SW480 (cell line): ENCODE data around the gene RAB32.
"Not testable (repeated sequence)": the region's sequence is repeated elsewhere in the genome, so short reads cannot be mapped to it uniquely, and the experiment has no call there.

Source experiments
- DNase-seq: peaks from one replicate; pipeline ENCODE4 v3.0.0-alpha.2; 2016; ENCODE audit warnings: low spot score

The RAB32 gene

DNA sequence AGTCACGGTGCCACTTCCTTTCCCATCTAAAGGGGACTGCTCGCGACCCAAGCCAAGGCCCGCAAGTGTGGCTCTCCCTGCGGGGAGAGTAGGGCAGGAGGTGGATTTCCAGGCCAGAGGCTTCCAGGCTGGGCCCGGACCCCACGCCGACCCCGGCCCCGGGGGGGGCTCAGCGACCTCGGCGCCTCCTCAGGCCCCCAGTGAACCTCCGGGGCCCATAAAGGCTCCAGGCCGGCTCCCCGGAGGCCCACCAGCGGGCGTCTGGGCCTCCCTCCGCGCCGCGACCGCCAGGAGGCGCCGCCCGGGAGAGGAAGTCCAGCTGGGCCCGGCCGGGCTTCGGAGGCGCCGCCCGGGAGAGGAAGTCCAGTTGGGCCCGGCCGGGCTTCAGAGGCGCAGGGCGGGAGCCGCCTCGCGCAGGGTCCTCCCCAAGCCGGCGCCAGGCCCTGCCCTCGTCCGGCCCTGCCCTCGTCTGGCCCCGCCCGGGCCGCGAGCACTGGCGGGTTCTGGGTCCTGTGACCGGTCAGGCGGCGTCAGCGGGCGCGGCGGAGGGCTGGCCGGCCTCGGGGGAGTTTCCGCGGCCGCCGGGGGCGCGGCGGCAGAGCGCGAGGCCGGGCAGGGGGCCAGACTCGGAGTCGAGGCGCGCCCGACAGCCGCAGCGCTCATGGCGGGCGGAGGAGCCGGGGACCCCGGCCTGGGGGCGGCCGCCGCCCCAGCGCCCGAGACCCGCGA, at the start of gene RAB32:
TSS of gene RAB32 (plus strand) at position 623 of the 729 bp plus-strand sequence. CDS start at position 662, 39 bp downstream.
- peak; percentile 78 for DNase-seq

DNA sequence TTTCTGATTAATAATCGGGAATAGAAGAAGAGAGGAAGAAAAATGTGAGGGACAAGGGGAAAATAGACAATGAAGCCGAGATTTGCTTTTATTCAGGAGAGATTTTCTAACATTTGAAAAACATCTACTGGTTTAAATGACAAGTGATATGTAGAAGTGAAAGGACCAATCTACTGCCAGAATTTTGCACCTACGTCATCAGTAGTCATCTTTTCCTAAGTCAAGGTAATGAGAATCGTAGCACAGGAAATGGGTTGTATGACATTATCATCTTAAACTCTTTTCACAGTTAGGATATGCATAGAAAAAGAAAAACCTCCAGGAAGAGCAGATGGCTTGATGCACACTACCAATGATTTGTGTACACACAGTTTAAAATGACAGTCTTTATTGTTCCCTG, 45.3 kb upstream of the RAB32 start:
- DNase-seq, result no peak

DNA sequence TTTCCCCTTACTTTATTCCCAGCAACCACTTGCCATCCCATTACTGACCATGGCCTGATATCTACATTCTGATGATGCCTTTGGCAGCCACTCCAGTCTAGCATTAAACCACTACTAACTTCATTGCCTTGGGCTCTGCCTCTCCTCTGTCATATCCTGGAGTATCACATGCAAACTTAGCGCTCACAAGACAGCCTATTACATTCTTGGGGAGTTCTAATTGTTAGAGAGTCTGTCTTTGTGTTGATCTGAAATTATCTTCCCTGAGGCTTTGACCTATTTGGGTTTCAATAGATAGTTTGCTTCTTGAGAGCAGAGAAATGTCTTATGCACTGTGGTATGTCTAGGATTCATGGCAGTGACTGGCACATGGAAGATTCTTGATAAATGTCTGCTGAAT, 40.5 kb upstream of the RAB32 start:
- no peak for DNase-seq

DNA sequence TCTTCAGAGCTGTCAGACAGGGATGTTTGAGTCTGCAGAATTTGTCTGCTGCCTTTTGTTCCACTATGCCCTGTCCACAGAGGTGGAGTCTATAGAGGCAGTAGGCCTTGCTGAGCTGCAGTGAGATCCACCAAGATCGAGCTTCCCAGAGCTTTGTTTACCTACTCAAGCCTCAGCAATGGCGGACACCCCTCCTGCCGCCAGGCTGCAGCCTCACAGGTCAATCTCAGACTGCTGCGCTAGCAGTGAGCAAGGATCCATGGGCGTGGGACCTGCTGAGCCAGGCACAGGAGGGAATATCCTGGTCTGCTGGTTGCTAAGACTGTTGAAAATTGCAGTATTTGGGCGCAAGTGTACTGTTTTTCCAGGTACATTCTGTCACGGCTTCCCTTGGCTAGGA, 28.4 kb upstream of the RAB32 start:
- DNase-seq, result no peak

DNA sequence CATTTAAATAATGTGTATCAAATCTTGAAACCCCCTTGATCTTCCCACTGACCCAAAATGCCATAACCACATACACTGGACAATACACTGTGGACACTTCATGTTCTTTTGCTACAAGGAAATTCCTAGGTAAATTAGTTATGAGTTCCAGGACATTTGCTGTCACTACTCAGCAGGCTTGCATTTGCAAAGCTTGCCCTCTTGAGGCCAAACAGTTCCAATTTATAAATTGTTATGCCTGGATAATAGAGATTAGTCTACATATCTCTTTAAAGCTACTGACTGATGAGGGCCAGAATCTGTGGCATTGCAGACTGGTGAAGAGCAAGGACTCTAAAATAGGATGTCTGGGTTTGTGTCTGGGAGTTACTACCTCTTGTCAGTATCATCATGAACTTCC, 17.4 kb upstream of the RAB32 start:
- no peak for DNase-seq

DNA sequence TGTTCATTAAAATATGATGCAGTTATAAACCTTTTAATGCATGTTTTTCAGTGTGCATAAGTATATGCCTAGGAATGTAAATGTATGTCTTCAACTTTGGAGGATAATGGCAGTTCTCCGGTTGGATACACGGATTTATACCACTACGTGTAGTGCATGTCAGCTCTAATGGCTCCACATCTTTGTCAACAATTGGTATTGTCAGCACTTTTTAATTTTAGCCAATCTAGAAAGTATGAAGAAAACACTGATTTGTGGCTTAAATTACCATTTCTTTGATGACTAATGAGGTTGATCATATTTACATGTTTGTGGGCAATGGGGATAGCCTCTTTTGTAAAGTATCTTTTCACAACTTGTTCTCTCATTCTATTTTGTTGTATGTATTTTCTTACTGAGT, 10.9 kb upstream of the RAB32 start:
- DNase-seq, result no peak

DNA sequence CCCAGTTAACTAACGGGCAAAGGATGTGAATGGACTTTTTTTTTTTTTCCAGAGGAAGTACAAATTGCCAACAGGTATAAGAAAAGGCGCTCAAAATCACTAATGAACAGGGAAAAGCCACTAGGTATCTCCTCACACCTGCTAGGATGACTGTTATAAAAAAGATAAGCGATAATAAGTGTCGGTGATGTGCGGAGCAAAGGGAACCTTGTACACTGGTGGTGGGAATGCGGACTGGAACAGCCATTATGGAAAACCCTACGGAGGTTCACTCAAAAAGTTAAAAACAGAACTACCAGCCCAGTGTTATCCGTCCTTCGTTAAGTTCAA, 787 bp upstream of the RAB32 start:
- DNase-seq, result no peak

DNA sequence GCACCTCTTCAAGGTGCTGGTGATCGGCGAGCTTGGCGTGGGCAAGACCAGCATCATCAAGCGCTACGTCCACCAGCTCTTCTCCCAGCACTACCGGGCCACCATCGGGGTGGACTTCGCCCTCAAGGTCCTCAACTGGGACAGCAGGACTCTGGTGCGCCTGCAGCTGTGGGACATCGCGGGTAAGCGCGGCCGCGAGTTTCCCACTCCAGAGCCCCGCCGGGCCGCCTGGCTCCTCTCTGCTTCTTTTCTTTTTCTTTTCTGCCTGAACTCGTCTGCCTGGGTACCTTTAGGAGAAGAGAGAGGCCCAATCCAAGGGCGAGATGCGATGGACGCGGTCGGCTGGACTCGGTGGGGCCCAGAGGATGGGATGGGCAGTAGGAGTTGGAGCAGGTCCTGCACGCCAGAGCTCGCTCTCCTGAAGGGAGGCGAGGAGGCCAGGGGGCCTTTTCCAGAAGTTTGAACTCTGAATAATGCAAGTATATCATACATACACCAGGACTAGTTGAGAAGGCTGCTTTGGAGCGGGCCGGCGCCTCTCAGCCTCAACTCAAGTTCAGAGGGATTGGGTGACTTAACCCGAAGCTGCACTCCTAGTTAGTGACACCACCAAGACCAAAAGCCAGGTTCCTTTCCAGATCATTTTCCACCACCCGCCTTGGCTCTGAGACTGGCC, 445 bp downstream of the RAB32 start:
- DNase-seq, result peak; percentile 43

DNA sequence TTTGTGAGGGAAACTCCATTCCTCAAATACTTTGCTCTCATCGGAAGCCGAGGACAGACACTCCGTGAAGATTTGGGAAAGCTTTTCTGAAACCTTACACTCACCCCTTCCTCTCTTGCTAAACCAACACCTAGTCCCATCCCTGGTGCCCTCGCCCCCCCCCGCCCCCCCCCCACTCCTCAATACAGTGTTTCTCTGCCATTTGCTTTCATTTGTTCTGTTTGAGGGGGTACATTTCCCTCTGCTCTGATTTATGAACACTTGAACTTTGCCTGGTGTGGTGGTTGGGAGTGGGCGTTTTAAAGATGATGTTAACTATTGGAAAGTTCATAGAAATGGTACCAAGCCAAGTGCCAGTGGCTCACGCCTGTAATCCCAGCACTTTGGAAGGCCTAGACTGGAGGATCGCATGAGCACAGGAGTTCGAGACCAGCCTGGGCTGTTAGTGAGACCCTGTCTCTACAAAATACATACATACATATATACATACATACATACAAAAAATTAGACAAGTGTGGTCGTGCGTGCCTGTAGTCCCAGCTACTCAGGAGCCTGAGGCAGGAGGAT, 1.1 kb downstream of the RAB32 start:
- DNase-seq, result no peak

DNA sequence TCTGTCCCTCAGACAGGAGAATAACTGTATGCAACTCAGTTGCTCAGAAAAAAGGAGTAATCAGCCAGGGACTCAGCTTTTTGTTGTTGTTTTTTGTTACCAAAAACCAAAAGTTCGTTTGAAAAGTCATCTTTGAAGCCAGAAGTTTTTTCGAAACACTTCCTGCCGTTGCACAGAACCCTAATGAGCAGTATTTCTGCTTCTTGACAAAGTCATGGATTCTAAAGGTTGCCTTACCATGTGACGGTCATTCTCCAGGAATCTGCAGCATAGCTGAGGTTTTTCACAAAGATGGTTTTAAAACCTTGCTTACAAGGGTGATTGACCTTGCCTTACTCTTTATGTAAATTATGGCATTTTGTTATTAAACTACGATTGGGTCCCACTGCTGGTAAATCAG, 1.9 kb downstream of the RAB32 start:
- no peak for DNase-seq

DNA sequence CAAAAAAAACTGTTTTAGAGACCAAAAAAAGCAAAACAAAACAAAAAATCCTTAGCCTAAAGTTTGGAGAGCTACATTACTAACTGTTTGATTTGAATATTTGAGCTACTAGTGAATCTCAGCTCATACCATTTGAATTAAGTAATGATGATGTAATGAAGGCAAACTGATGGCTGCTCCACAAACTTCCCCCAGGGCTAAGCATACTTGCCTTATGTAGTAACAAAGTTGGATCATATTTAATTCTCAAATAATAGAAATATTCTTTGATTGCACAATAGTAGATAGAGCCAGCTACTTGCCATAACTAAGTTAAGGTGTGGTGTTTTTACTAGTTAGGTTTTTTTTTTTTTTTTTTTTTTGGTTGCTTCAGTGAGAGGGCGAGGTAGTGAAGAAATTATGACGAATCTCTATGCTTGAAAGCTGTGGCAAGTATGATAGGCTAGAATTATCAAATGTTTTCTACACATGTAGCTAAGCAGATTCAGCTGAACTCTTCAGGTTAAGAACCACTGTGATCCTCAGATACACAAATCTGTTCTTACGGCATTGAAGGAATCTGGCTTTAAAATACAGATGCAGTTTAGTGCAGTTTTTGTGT, 2.9 kb downstream of the RAB32 start:
- DNase-seq, result peak; percentile 1

DNA sequence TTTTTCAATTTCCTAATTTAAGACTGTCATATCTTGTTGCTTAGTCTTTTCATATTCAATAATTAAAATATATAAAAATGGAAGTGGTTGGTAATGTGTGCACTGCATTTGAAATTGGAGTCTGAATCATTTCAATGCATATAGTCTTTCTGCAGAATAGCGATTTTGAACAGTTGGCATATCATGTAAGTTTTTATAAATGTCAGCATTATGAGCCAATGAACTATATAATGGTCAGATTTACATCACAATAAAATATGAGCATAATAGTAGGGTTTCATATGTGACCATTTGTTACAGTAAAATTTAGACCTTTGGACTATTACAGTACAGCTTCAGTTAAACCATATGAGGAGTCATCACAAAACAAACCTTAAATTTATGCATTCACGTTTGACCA, 4.3 kb downstream of the RAB32 start:
- DNase-seq, result no peak

DNA sequence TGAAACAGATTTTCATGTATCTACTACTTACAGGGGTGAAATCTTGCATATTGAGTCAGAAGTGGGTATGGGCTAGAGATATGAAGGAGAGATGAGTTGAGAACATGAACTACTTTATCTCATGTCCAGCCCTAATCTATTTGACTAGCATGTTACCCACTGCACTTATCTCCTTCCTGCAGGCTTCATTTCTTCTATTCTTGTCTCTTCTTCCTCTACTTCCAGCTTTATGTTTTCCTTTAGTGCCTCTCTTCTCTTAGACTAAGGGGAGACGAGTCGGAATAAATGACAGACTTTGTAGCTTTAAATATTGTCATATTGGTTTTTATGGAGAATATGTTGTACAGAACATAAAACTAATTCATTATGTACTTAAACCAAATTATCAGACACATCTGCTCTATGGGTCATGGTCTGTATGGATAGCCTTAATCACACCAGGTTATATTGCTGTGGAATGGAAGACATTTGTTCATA, 5.3 kb downstream of the RAB32 start:
- DNase-seq, result no peak

DNA sequence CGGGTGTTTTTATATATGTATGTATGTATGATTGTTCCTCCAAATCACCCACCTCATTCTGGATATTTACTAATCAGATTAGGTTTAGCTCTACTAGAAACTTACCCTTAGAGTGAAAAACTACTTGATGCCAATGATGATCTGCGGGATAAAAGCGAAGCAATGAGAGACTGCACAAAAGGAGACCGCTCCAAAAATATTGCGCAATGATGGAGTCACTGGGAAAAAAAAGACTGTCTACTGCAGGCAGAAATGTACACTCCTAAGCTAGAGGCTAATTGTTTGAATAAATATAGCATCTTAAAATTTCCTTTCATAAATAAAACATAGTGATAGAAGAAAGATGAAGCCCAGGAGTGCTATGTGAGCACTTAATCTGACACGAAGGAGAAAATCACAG, 7.3 kb downstream of the RAB32 start:
- no peak for DNase-seq

DNA sequence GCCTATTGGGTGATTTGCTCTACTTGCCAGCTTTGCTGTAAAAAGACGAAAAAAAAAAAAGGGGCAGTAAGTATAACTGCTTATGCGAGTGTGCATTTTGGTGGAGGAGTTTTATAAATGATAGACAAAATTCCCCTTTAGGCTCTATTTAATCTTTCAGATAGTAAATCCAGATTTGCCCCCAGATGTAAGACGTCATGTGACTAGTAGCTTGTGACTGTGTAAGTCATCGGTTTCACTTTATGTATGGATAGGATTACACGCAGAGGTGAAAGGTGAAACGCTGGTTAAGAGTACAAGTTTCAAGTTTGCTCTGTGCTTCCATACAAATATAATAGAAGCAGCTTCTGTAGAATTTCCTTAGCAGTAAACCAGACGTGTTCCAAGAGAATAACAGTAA, 7.9 kb downstream of the RAB32 start:
- no peak for DNase-seq

DNA sequence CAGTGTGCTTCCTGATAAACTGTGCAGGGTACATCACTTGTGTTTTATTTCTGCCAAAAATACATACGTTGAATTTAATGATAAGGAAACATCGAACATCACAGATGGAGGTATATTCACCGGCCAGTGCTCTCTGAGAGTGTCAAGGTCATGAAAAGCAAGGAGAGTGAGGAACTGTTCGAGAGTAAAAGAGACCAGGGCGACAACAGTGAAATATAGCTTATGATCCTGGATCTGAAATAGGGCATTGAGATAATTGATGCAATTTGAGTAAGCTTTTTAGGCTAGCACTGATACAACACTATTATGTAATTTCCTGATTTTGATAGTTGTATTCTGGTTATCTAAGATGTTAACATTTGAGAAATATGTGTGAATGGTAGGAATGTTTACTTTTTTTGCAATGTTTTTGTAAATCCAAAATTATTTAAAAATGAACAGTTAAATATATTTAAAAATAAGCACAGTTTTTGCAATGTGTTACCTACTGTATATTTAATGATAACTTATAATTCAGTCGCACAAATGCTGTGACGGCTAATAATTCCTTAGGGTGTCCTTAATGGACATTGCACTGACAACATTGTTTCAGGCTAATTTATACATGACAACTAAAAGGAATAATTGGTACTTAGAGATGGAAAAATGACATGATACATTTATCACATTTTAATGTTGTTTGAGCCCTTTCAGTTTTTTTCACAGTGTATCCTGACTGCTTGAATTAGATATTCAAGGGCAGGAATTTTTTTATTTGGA, 9.9 kb downstream of the RAB32 start:
- no peak for DNase-seq

DNA sequence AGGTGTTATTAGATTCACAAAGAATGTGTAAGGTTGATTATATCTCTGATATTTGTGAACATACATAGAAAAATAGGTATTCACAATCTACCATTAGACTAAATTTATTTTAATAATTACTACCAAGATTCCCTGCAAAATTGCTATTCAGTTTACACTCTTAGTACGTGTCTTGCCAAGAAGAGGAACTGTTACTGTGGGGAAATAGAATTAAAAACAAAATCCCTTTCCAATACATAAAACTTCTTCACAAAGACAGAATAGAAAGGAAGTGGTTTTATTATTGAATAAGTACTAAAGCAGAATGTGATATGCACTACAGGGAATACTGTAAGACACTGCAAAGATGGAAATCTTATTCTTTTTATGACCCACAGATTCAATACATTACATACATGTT, 17.0 kb downstream of the RAB32 start:
- DNase-seq, result no peak

DNA sequence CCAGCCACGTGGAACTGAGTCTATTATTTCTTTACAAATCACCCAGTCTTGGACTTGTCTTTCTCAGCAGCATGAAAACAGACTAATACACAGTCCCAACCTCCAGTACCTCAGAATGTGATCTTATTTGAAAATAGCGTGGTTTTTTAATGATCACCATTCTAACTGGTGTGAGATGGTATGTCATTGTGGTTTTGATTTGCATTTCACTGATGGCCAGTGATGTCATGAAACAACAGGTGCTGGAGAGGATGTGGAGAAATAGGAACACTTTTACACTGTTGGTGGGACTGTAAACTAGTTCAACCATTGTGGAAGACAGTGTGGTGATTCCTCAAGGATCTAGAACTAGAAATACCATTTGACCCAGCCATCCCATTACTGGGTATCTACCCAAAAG, 23.0 kb downstream of the RAB32 start:
- DNase-seq, result not testable (repeated sequence)

DNA sequence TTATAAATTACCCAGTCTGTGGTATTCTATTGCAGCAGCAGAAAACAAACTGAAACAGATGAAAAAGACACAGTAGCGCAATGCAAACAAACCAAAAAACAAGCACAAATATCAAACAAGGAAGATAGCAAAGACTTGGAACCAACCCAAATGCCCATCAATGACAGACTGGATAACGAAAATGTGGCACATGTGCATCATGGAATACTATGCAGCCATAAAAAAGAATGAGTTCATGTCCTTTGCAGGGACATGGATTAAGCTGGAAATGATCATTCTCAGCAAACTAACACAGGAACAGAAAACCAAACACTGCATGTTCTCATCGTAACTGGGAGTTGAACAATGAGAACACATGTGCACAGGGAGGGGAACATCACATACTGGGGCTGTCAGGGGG, 25.0 kb downstream of the RAB32 start:
- DNase-seq, result not testable (repeated sequence)

DNA sequence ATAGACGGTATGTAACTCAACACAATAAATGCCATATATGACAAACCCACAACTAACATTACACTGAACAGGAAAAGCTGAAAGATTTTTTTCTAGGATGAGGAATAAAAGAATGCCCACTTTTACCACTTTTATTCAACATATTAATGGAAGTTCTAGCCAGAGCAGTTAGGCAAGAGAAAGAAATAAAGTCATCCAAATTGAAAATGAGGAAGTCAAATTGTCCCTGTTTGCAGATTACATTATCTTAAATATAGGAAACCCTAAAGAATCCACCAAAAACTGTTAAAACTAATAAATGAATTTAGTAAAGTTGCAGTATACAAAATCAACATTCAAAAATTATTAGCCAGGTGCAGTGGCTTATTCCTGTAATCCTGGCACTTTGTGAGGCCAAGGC, 30.6 kb downstream of the RAB32 start:
- no peak for DNase-seq

DNA sequence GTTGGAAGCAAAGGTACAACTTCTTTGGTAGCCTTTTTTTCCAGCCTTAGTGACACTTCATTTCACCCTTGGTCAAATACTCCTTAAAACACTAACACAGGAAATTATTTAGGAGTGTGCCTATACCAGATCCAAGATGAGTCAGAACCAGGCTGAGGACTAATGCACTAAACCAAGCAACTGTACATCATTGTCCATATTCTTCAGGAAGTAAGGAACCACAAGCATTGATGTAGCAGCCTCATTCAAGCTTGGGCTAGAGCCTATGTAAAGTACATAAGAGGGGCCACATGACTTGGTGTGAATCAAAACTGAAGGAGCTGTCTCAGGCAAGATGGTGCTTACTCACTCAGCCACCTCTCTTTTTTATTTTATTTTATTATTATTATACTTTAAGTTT, 34.4 kb downstream of the RAB32 start:
- DNase-seq, result no peak

DNA sequence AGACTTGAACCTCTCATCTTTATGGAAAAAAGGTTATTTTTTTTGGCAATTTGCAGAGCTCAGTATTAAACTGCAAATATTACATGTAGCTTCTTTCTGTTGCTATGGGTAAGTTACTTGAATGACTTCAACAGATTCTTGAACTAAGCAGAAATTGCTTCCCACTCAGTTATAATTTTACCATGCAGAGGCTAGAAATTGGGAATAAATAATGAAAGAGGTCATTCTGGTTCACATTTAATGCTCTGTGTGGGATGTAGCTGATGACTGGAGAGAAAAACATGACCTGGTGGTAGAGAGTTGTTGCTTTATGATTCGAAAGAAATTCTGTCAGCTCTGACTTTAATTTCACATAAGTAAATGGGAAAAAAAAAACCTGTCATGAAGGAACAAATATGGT, 38.3 kb downstream of the RAB32 start:
- no peak for DNase-seq
